GM06990 (cell line): ENCODE measurements around the gene XRCC3.

Experiments used
- DNase-seq: peaks from one replicate; pipeline ENCODE4 v3.0.0-alpha.2; 2011; ENCODE audit not compliant: insufficient read length; ENCODE audit errors: extremely low read depth
- H3K27me3 ChIP-seq: replicated peaks from 2 replicates; pipeline ENCODE4 v1.6.0; 2011; ENCODE audit warnings: low read length; ENCODE audit not compliant: control insufficient read depth, insufficient read depth
- H3K36me3 ChIP-seq: 2 replicates; pipeline ENCODE4 v1.5.1; 2011; ENCODE audit warnings: low read length; ENCODE audit not compliant: control insufficient read depth, insufficient read depth
- H3K4me3 ChIP-seq: replicated peaks from 2 replicates; pipeline ENCODE4 v1.5.1; 2011; ENCODE audit warnings: low read depth, mild to moderate bottlenecking, control low read depth, low read length
- TF ChIP-seq, protein P1 (sequence below): IDR thresholded peaks from 2 replicates; pipeline ENCODE4 v1.5.1; 2011; ENCODE audit warnings: low read length, control low read depth, mild to moderate bottlenecking, inconsistent platforms; ENCODE audit not compliant: insufficient read depth, poor library complexity, severe bottlenecking

XRCC3 gene

DNA sequence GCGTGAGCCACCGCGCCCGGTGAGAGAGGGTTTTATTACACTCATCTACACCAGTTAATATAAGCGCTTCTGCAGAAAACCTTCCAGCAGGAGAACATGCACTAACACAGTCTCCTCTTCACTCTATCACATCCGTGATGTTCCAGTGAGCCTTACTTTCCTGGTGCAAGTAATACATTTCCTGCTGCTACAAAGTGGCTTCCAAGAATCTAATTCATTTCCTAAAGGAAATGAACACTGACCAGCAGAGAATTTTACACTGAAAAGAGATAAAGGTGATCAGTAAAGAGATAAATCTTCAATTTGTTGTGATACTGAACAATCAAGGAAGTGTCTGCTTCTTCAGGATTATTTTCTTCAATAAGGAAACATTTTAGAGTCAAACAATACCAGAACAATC is 39.8 kb upstream of the XRCC3 start:
- Histone ChIP-seq H3K27me3 (no peaks in the 10 kb centered on the region), H3K36me3 (no peaks in the 10 kb centered on the region), H3K4me3 (no peak overlapping the region)
- no peak for DNase-seq
- TF ChIP-seq, protein P1, sequence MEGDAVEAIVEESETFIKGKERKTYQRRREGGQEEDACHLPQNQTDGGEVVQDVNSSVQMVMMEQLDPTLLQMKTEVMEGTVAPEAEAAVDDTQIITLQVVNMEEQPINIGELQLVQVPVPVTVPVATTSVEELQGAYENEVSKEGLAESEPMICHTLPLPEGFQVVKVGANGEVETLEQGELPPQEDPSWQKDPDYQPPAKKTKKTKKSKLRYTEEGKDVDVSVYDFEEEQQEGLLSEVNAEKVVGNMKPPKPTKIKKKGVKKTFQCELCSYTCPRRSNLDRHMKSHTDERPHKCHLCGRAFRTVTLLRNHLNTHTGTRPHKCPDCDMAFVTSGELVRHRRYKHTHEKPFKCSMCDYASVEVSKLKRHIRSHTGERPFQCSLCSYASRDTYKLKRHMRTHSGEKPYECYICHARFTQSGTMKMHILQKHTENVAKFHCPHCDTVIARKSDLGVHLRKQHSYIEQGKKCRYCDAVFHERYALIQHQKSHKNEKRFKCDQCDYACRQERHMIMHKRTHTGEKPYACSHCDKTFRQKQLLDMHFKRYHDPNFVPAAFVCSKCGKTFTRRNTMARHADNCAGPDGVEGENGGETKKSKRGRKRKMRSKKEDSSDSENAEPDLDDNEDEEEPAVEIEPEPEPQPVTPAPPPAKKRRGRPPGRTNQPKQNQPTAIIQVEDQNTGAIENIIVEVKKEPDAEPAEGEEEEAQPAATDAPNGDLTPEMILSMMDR: no peak

DNA sequence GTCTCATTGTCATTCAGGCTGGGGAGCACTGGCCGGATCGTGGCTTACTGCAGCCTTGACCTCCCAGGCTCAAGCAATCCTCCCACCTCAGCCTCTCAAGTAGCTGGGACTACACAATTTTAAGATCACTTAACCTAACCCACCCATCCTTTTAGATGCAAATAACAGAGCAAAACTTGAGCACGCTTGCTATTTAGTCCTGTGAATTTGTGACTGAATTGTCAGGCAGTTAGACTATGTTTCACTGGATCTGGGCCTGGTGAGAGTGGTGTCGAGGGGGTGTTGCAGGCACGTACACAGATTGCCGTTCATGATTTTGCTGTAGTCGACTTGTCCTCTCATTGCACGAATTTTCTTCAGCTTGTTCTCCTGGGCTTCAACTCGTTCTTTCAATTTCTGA is 38.5 kb upstream of the XRCC3 start:
- H3K27me3 ChIP-seq: no peaks in the 10 kb centered on the region
- no peaks in the 10 kb centered on the region; the same call in 1 of the 2 replicates for H3K36me3 ChIP-seq
- TF ChIP-seq, protein P1: no peak
- DNase-seq: no peak
- H3K4me3 ChIP-seq: no peak overlapping the region

DNA sequence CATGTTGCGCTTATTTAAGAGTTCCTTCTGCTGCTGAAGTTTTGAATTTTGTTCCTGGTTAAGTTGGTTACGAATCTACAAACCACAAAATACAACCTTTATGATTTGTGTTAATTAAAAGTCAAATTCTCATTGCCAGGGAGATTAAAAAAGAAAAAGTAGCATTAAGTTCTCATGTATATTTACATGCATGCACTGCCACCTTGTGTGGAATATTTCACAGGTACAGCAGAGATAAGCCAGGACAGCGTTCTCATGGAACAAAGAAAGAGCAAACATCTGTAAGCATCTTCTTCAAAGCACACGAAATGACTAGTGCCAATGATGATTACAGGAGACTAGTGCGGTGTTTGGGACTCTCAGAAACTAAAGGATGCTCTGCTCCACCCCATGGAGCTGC is 34.6 kb upstream of the XRCC3 start:
- Histone ChIP-seq H3K36me3 (no peaks in the 10 kb centered on the region; the same call in none of the 2 replicates), H3K27me3 (no peaks in the 10 kb centered on the region), H3K4me3 (no peak overlapping the region)
- TF ChIP-seq, protein P1: no peak
- no peak for DNase-seq

DNA sequence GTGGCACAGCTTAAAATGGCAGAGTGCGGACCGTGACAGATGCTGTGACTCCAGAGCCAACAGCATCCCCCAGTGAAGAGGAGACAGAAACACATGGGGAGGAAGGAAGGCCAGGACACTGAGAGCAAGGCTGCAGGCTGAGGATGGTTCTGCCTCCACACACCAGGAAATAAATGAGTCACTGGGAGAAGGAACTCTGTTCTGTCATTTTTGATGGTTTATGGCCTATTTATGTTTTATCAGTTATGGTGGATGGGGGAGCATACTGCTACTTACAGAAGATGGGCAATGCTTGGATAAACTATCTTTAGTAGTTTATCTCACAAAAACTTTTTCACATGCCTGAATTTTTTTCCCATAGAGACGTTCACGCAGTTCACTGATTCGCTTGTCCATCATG is 34.2 kb upstream of the XRCC3 start:
- no peaks in the 10 kb centered on the region for H3K27me3 ChIP-seq
- no peak overlapping the region for H3K4me3 ChIP-seq
- no peaks in the 10 kb centered on the region; the same call in none of the 2 replicates for H3K36me3 ChIP-seq
- TF ChIP-seq, protein P1: no peak
- no peak for DNase-seq

DNA sequence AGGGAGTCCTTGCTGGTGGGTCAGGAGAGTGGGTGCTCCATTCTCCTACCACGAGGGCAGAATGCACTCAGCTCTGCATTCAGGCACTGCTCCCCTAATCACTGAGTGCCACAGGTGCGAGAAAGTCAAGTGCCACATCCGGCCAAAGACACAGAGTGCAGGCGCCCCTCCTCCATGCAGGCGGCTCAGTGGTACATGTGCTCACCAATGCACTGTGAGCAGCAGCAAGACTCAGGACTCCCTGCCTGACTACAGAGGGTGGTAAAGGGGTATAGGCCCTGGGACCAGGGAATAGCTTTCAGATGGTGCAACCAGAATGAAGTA is 33.2 kb upstream of the XRCC3 start:
- TF ChIP-seq, protein P1: no peak
- DNase-seq: no peak
- Histone ChIP-seq H3K36me3 (no peaks in the 10 kb centered on the region; the same call in none of the 2 replicates), H3K4me3 (no peak overlapping the region), H3K27me3 (no peaks in the 10 kb centered on the region)

DNA sequence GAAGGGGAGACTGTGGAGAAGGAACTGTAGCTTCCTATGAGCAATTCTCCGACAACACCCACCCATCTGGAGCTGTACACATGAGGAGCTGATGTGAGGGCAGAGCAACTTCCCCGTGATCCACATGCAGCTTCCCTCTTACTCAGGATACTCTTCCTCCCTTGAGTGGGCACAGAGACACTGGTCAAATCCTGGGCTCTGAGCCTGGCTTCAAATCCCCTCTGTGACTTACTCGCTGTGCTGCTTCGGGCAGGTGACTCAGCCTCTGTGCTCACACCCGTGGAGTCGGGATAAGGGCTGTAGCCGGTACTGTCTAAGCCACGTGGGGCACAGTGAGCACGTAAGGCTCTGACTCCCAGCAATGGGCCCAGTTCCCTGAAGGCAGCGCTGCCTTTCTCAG is 31.4 kb upstream of the XRCC3 start:
- TF ChIP-seq, protein P1: no peak
- H3K36me3 ChIP-seq: no peaks in the 10 kb centered on the region; the same call in none of the 2 replicates
- no peaks in the 10 kb centered on the region for H3K27me3 ChIP-seq
- no peak overlapping the region for H3K4me3 ChIP-seq
- no peak for DNase-seq
